Measurements from ENCODE around the gene ZC3HAV1L. TPM values are rescaled to one million over a fixed set of nuclear protein-coding genes. Genes with fewer than 3 reads are reported as not detected.

The ZC3HAV1L gene
- total and polyA plus RNA-seq, 2 of the 13 experiments (the other 11 are each of a cell fraction or from before 2014, with no cell fraction given): 8.4 to 11.1 TPM

DNA sequence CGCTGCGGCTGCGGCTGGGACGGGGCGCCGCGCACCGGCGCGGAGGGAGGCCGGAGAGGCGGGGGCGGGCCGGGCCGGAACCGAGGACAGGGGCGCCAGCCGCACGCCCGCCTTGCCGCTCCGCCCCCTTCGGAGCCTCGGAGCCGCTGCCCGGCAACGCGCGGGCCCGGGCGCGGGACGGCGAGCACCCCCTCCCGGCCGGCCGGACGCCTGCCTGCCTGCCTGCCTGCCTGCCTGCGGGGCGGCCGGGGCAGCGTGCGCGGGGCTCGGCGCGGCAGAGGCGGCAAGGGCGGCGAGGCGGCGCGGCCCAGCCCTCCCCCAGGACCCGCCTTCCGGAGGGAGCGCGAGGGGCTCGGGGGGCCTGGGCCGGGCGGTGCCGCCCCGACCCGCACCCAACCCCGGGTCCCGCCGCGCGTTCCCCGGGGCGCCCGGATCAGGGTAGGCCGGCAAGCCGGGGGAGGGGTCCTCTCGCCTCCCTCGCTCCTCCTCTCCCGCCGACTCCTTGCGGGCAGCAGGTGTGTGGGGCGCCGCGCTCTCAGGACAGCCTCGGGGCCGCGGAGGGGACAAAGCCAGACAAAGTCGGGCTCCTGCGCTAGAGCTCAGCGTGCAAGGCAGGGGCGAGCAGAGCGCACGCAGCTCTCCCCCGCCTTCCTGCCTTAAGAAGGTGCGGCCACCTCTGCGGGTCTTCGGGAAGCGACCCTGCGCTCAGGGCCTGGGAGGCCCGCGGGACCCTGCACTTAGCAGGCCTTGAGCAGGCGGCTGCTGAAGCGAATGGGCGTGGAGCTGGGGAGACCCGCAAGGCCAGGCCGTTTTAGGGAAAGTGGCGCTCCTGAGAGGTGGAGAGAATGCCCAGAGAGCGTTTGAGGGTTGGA lies 54.3 kb downstream of the ZC3HAV1L start, which contains the start of gene KIAA1549 (continued):
- TF ChIP-seq ZNF574 (CRISPR knock-in tag; IDR thresholded peaks at IDR 0.05): peak; percentile 45; the same call in 1 of the 2 replicates
- peak; percentile 40; the same call in 1 of the 2 replicates for TF ChIP-seq NFKB2 (CRISPR knock-in tag; IDR thresholded peaks at IDR 0.05; ENCODE audit: borderline replicate concordance)
- no peak for TF ChIP-seq ZNF318 (CRISPR knock-in tag; IDR thresholded peaks at IDR 0.05)
- no peak for TF ChIP-seq ZFP37 (CRISPR knock-in tag; IDR thresholded peaks at IDR 0.05; ENCODE audit: borderline replicate concordance)
- TF ChIP-seq ZNF766 (CRISPR knock-in tag; IDR thresholded peaks at IDR 0.05; ENCODE audit: borderline replicate concordance): no peak
- no peak for TF ChIP-seq KAT7 (CRISPR knock-in tag; IDR thresholded peaks at IDR 0.05; ENCODE audit: borderline replicate concordance)
- TF ChIP-seq, protein P1, sequence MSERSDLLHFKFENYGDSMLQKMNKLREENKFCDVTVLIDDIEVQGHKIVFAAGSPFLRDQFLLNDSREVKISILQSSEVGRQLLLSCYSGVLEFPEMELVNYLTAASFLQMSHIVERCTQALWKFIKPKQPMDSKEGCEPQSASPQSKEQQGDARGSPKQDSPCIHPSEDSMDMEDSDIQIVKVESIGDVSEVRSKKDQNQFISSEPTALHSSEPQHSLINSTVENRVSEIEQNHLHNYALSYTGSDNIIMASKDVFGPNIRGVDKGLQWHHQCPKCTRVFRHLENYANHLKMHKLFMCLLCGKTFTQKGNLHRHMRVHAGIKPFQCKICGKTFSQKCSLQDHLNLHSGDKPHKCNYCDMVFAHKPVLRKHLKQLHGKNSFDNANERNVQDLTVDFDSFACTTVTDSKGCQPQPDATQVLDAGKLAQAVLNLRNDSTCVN (CRISPR knock-in tag; IDR thresholded peaks at IDR 0.05; ENCODE audit: borderline replicate concordance): no peak
- TF ChIP-seq, protein P2, sequence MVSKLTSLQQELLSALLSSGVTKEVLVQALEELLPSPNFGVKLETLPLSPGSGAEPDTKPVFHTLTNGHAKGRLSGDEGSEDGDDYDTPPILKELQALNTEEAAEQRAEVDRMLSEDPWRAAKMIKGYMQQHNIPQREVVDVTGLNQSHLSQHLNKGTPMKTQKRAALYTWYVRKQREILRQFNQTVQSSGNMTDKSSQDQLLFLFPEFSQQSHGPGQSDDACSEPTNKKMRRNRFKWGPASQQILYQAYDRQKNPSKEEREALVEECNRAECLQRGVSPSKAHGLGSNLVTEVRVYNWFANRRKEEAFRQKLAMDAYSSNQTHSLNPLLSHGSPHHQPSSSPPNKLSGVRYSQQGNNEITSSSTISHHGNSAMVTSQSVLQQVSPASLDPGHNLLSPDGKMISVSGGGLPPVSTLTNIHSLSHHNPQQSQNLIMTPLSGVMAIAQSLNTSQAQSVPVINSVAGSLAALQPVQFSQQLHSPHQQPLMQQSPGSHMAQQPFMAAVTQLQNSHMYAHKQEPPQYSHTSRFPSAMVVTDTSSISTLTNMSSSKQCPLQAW (CRISPR knock-in tag; IDR thresholded peaks at IDR 0.05): peak; percentile 55; the same call in 1 of the 2 replicates
- TF ChIP-seq GTF3A (CRISPR knock-in tag; conservative IDR thresholded peaks at IDR 0.05): no peak
- TF ChIP-seq HNRNPLL (IDR thresholded peaks at IDR 0.05; ENCODE audit: low read depth, low read length, poor library complexity, severe bottlenecking): peak; percentile 53
- peak; percentile 72; the same call in 1 of the 2 replicates for TF ChIP-seq SALL2 (CRISPR knock-in tag; IDR thresholded peaks at IDR 0.05)
- no peak for TF ChIP-seq ZNF891 (CRISPR knock-in tag; IDR thresholded peaks at IDR 0.05)
- no peak for TF ChIP-seq ZNF577 (CRISPR knock-in tag; IDR thresholded peaks at IDR 0.05; ENCODE audit: borderline replicate concordance, low read depth)
- TF ChIP-seq ZFP36L2 (CRISPR knock-in tag; IDR thresholded peaks at IDR 0.05): no peak

Measured in HepG2 (cell line).